Skeletal muscle tissue (tissue), 4 donors: ENCODE data around the gene OR4D2. TPM values are rescaled to one million over a fixed set of nuclear protein-coding genes. Genes with fewer than 3 reads are reported as not detected.

Experiments used
- H3K27ac ChIP-seq: one replicate; pipeline ENCODE4 v1.7.0; 2013; ENCODE audit warnings: mild to moderate bottlenecking, low read depth, low read length, inconsistent platforms
- H3K27me3 ChIP-seq, 3 donors: one replicate each; pipeline ENCODE4 v1.7.0; 2013; ENCODE audit warnings: low read length in 3 of 3; ENCODE audit not compliant: control insufficient read depth in 3 of 3, insufficient read depth in 3 of 3
- H3K36me3 ChIP-seq, 3 donors: one replicate each; pipeline ENCODE4 v1.7.0; 2013; ENCODE audit warnings: low read length in 3 of 3; ENCODE audit not compliant: control insufficient read depth in 3 of 3, insufficient read depth in 3 of 3
- H3K4me1 ChIP-seq, 3 donors: one replicate each; pipeline ENCODE4 v1.7.0; 2013; ENCODE audit warnings: low read length in 3 of 3, mild to moderate bottlenecking in 3 of 3; ENCODE audit not compliant: control insufficient read depth in 3 of 3, insufficient read depth in 3 of 3
- H3K4me3 ChIP-seq, 3 donors: one replicate each; pipeline ENCODE4 v1.7.0; 2013; ENCODE audit warnings: low read length in 3 of 3
- H3K9ac ChIP-seq, 3 donors: one replicate each; pipeline ENCODE4 v1.7.0; 2013; ENCODE audit warnings: low read length in 3 of 3, mild to moderate bottlenecking in 3 of 3, moderate library complexity in 2 of 3, low read depth in 1 of 3
- H3K9me3 ChIP-seq, 3 donors: one replicate each; pipeline ENCODE4 v1.7.0; 2013; ENCODE audit warnings: low read length in 3 of 3; ENCODE audit not compliant: control insufficient read depth in 3 of 3
- total RNA-seq: library from RNA; depleted of rRNA; stranded (reverse); fragments of >200 nt; gene quantifications from one replicate; pipeline ENCODE4 v1.2.3, GENCODE V29; 2014
- donor health status: Osteomylitis.

OR4D2 gene
- total RNA-seq, 1 donor from 2014 or later: not detected

GRCh38 chr17:58144801-58145200, 22.0 kb upstream of the OR4D2 start:
- H3K4me1 ChIP-seq: no peaks in the 10 kb centered on the region
- H3K36me3 ChIP-seq: no peaks in the 10 kb centered on the region
- H3K27me3 ChIP-seq: peaks cover 0 to 8% (median 7%) of the 10 kb centered on the region in 3 donors
- no peak overlapping the region for H3K9ac ChIP-seq
- H3K9me3 ChIP-seq: peaks cover 0 to 7% (median 0%) of the 10 kb centered on the region in 3 donors
- H3K27ac ChIP-seq: no peak overlapping the region
- no peak overlapping the region for H3K4me3 ChIP-seq

GRCh38 chr17:58147930-58148434, 18.8 kb upstream of the OR4D2 start, which contains the start of gene OR4D1:
TSS of gene OR4D1 (plus strand) at chr17:58148384. CDS start at chr17:58155154, 6,770 bp downstream.
- peaks cover 4 to 10% (median 9%) of the 10 kb centered on the region in 3 donors for H3K27me3 ChIP-seq

GRCh38 chr17:58148609-58149008, 18.2 kb upstream of the OR4D2 start:
- Histone ChIP-seq H3K27ac (no peak overlapping the region), H3K4me3 (no peak overlapping the region), H3K36me3 (no peaks in the 10 kb centered on the region), H3K4me1 (no peaks in the 10 kb centered on the region), H3K27me3 (peaks cover 4 to 13% (median 11%) of the 10 kb centered on the region in 3 donors), H3K9me3 (peaks cover 0 to 7% (median 0%) of the 10 kb centered on the region in 3 donors), H3K9ac (no peak overlapping the region)

More at GRCh38 chr17:58147930-58148434, 18.8 kb upstream of the OR4D2 start, which contains the start of gene OR4D1:
- H3K4me1 ChIP-seq: no peaks in the 10 kb centered on the region
- H3K9ac ChIP-seq: no peak within 1 kb of the TSS
- H3K4me3 ChIP-seq: no peak within 1 kb of the TSS
- peaks cover 0 to 7% (median 0%) of the 10 kb centered on the region in 3 donors for H3K9me3 ChIP-seq
- H3K27ac ChIP-seq: no peak within 1 kb of the TSS
- H3K36me3 ChIP-seq: no peaks in the 10 kb centered on the region

- Histone ChIP-seq H3K4me3 (no peak overlapping the region), H3K36me3 (no peaks in the 10 kb centered on the region), H3K27me3 (peaks cover 11 to 16% (median 12%) of the 10 kb centered on the region in 3 donors), H3K9ac (no peak overlapping the region), H3K27ac (no peak overlapping the region), H3K4me1 (no peaks in the 10 kb centered on the region), H3K9me3 (no peaks in the 10 kb centered on the region)
These were observed 16.4 kb upstream of the OR4D2 start for GRCh38 chr17:58150394-58150793.

GRCh38 chr17:58153046-58153445, 13.7 kb upstream of the OR4D2 start:
- Histone ChIP-seq H3K4me3 (no peak overlapping the region), H3K9ac (no peak overlapping the region), H3K27ac (no peak overlapping the region), H3K9me3 (no peaks in the 10 kb centered on the region), H3K36me3 (no peaks in the 10 kb centered on the region), H3K27me3 (peaks cover 32 to 36% (median 32%) of the 10 kb centered on the region in 3 donors), H3K4me1 (peaks cover 7 to 9% (median 8%) of the 10 kb centered on the region in 3 donors)

GRCh38 chr17:58153671-58154070, 13.1 kb upstream of the OR4D2 start:
- Histone ChIP-seq H3K9me3 (no peaks in the 10 kb centered on the region), H3K4me3 (no peak overlapping the region), H3K27me3 (peaks cover 32% of the 10 kb centered on the region in 3 donors), H3K36me3 (no peaks in the 10 kb centered on the region), H3K9ac (no peak overlapping the region), H3K4me1 (peaks cover 7 to 9% (median 8%) of the 10 kb centered on the region in 3 donors), H3K27ac (no peak overlapping the region)

- Histone ChIP-seq H3K27ac (no peak overlapping the region), H3K4me3 (peak overlapping the region; percentile 46 to 71 (median 65)), H3K9ac (peak overlapping the region in 1 of 3 donors; percentile 40), H3K36me3 (no peaks in the 10 kb centered on the region), H3K27me3 (peaks cover 26 to 36% (median 30%) of the 10 kb centered on the region in 3 donors), H3K9me3 (no peaks in the 10 kb centered on the region), H3K4me1 (peaks cover 7 to 9% (median 8%) of the 10 kb centered on the region in 3 donors)
These were observed 9.7 kb upstream of the OR4D2 start for GRCh38 chr17:58156839-58157803.

GRCh38 chr17:58158181-58158580, 8.6 kb upstream of the OR4D2 start:
- Histone ChIP-seq H3K27me3 (peaks cover 22 to 36% (median 27%) of the 10 kb centered on the region in 3 donors), H3K36me3 (no peaks in the 10 kb centered on the region), H3K4me3 (no peak overlapping the region)

GRCh38 chr17:58161566-58161965, 5.2 kb upstream of the OR4D2 start:
- Histone ChIP-seq H3K4me1 (peaks cover 7 to 9% (median 8%) of the 10 kb centered on the region in 3 donors), H3K27me3 (peaks cover 14 to 30% (median 19%) of the 10 kb centered on the region in 3 donors), H3K4me3 (no peak overlapping the region), H3K27ac (no peak overlapping the region), H3K36me3 (no peaks in the 10 kb centered on the region), H3K9ac (no peak overlapping the region), H3K9me3 (no peaks in the 10 kb centered on the region)

More at GRCh38 chr17:58158181-58158580, 8.6 kb upstream of the OR4D2 start:
- Histone ChIP-seq H3K4me1 (peaks cover 7 to 9% (median 8%) of the 10 kb centered on the region in 3 donors), H3K9me3 (no peaks in the 10 kb centered on the region), H3K9ac (no peak overlapping the region), H3K27ac (no peak overlapping the region)

- H3K27me3 ChIP-seq: peaks cover 3 to 19% (median 6%) of the 10 kb centered on the region in 3 donors
- no peak overlapping the region for H3K9ac ChIP-seq
- H3K9me3 ChIP-seq: no peaks in the 10 kb centered on the region
- H3K4me3 ChIP-seq: no peak overlapping the region
- H3K36me3 ChIP-seq: no peaks in the 10 kb centered on the region
- no peaks in the 10 kb centered on the region for H3K4me1 ChIP-seq
- H3K27ac ChIP-seq: no peak overlapping the region
These were observed 801 bp upstream of the OR4D2 start for GRCh38 chr17:58165981-58166380.
